NB4 (cell line): Measurements from ENCODE around the gene MEGF10.

ENCODE experiments used
- MYC ChIP-seq: IDR thresholded peaks from 2 replicates; pipeline ENCODE4 v1.6.1; 2011; ENCODE audit warnings: low read depth, low read length
- POLR2A ChIP-seq: IDR thresholded peaks from 2 replicates; pipeline ENCODE4 v1.6.1; 2011; ENCODE audit warnings: mild to moderate bottlenecking; ENCODE audit not compliant: insufficient read length; ENCODE audit errors: extremely low read depth
- TF ChIP-seq, protein P1 (sequence below): IDR thresholded peaks from one replicate; pipeline ENCODE4 v1.5.1; 2012; ENCODE audit warnings: low read depth, low read length
- TF ChIP-seq, protein P2 (sequence below): IDR thresholded peaks from 2 replicates; pipeline ENCODE4 v1.6.1; 2011; ENCODE audit warnings: low read depth, low read length

DNA sequence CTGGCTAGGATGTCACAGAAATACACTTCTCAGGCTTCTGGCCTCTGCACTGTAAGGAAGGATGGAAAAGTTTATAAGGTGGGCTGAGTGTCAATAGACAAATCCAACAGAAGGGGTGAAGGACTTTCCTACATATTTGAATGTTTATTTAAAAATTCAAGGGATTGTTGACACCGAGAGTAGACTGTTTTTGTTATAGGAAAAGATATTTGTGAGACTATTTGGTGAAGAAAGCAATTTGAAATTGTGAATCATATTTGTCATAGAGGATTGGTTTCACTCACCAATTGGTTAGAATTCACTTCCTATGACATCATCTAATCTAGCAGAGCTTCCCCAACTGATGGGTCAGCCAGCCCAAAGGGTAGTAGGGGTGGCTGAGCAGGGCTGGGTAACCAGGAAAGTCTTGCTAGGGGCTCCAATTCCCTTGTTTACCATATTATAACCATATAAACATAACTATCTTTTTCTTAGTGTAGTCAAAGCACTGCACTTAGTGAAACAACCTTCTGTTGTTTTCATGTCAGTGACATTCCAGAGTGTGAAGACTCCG is 14.9 kb upstream of the MEGF10 start:
- TF ChIP-seq, protein P1, sequence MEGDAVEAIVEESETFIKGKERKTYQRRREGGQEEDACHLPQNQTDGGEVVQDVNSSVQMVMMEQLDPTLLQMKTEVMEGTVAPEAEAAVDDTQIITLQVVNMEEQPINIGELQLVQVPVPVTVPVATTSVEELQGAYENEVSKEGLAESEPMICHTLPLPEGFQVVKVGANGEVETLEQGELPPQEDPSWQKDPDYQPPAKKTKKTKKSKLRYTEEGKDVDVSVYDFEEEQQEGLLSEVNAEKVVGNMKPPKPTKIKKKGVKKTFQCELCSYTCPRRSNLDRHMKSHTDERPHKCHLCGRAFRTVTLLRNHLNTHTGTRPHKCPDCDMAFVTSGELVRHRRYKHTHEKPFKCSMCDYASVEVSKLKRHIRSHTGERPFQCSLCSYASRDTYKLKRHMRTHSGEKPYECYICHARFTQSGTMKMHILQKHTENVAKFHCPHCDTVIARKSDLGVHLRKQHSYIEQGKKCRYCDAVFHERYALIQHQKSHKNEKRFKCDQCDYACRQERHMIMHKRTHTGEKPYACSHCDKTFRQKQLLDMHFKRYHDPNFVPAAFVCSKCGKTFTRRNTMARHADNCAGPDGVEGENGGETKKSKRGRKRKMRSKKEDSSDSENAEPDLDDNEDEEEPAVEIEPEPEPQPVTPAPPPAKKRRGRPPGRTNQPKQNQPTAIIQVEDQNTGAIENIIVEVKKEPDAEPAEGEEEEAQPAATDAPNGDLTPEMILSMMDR: no peak
- TF ChIP-seq POLR2A (no peak), MYC (no peak)
- TF ChIP-seq, protein P2, sequence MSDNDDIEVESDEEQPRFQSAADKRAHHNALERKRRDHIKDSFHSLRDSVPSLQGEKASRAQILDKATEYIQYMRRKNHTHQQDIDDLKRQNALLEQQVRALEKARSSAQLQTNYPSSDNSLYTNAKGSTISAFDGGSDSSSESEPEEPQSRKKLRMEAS: no peak
